ENCODE measurements around the gene MRTFA.
"Not testable (repeated sequence)": the region's sequence is repeated elsewhere in the genome, so short reads cannot be mapped to it uniquely, and the experiment has no call there.

MRTFA gene

DNA sequence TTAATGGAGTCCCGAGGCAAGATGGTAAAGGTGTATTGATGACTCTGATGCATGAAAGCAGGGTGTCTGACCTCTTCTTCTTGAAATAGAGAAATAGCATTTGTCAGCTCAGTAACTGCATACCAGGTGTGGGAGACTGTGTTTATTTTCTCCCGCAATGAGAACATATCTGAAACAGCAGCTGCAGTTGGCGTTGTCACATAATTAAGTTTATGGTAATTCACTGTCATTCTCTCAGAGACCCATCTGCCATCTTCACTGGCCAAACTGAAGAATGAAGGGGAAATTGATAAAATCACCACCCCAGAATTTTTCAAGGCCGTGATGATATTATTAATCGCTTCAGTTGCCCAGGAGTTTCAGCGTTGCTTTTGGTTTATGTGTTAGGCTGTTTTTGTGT, 22.6 kb upstream of the MRTFA start:
- no peak for DNase-seq

DNA sequence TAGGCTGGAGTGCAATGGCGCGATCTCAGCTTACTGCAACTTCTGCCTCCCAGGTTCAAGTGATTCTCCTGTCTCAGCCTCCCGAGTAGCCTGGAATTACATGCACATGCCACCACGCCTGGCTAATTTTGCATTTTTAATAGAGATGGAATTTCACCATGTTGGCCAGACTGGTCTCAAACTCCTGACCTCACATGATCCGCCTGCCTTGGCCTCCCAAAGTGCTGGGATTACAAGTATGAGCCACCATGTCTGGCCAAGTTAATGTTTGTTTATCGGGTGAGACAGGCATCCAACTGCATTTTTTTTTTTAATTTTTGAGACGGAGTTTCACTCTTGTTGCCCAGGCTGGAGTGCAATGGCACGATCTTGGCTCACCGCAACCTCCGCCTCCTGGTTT, 20.1 kb upstream of the MRTFA start:
- DNase-seq = not testable (repeated sequence)

DNA sequence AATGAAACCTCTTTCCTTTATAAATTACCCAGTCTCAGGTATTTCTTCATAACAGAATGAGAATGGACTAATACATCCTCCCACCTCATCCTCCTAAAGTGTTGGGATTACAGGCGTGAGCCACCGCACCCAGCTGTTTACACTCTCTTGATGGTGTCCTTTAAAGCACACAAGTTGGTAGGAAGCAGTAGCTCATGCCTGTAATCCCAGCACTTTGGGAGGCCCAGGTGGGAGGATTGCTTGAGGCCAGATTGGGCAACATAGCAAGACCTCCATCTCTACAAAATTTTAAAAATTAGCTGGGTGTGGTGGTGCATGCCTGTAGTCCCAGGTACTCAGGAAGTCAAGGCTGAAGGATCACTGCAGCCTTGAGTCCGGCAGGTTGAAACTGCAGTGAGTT, 19.4 kb upstream of the MRTFA start:
- DNase-seq = not testable (repeated sequence)

DNA sequence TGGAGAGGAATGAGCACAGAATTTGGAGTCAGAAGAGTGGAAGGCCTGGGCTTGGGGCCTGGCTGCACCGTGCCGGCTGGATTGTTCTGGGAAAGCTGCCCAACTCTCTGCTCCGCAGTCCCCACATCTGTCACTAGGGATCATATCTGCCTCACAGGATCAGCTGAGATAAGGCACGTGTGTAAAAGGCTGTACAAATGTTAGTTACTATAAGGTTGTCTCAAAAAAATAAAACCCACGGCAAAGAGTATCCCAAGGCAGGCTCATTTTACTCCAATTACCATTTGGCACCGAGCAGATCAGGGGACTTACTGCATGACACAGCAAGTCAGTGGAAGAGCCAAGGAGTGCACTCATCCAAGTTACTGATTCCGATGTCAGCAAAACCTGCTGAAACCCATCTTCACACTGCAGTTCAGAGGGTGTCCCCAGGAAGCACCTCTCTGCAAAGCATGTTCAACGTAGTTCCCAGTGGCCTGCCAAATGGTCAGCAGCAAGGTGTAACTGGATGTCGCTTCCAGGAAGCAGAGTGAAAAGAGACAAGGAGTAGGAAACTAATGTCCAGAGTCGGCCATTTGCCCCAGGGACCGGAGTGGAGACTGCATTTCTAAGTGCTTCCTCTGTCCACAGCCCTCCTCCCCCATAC, 18.1 kb upstream of the MRTFA start:
- no peak for DNase-seq

DNA sequence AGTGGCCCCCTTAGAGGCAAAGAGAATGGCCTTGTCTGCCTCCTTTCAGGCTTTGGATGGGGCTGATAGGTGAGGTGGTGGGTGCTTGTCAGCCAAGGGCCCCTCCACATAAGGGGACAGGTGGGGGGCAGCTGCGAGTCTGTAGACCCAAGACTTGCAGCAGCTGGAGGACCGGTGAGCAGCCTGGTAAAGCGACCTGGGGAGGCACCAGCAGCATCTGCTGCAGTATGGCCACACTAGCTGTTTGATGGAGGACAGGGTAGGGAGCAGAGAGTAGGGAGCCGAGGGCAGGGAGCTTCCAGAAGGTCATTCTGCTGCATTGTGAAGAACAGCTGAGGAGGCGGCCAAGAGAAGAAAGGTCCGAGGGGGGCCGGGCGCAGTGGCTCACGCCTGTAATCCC, 16.8 kb upstream of the MRTFA start:
- DNase-seq = no peak

DNA sequence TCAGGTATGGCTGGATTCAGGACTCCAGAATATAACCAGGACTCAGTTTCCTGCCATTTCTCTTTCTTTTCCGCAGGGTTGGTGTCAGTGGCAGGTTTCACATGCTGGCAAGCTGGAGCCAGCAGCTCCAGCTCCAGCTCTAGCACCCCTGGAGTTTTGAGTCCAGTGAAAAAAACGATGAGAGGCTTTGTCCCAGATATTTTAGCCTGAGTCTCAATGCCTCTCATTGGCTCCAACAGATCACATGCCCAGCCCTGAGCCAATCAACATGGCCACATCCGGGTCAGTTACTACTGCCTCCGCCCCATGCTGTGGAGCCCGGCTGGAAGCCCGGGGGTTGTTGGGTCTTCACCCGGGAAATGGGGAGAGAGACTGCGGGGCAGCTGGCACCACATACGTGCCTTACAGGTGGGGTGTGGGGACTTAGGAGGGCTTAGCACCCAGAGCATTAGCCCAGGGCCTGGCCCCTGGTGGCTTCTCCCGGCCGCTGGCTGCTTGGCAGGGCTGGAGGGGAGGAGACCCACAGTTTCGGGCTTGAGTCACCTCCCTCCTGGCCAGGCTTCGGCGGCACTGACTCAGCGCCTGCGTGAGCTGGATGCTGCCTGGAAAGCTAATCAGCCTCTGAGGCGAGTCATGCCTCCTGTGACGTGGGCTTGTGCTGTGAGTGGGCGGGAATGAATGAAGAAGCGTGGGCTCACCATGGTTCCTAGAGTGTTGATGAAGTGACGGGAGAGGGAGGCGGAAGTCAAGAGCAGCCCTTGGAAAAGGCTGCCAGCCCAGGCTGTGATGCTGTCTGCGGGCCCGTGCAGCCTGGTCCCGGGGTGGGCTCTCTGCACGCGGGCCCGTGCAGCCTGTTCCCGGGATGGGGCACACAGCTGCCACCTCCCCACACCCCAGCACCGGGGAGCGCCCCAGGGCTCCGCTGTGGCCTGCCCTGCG, 15.3 kb upstream of the MRTFA start:
- DNase-seq = peak; percentile 46 to 85 (median 62)

DNA sequence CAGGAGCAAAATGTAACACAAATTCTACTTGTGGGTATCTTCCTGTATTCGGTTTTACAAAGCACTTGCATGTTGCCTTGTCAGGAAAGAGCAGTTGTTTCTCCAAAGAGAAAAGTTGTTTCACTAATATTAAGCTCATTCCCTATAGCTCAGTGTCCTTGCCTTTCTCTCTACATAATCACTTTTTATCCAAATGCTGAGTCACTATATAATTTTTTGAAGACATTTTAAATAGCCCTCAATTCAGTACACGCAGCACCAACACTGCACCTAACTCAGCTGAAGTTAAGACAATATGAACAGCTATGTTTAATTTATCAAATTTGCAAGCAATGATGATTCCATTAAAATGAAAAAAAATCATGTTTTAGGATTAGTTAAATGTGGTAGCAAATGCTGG, 14.5 kb upstream of the MRTFA start:
- DNase-seq = no peak

DNA sequence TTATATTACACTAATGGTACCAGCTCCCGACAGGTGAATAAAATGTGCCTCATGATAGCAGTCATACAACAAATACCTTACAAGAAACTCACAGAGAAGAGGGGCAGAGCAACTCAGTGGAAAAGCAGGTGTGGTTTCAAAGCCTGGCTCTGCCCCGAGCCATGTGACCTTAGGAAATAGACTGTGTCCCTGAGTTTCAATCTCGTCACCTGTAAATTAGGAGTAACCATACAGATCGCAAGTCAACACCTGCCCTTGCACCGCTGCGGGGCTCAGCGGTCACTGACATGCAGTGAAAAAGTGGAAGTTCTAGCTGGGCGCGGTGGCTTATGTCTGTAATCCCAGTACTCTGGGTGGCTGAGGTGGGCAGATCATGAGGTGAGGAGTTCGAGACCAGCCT, 11.9 kb upstream of the MRTFA start:
- DNase-seq = no peak

DNA sequence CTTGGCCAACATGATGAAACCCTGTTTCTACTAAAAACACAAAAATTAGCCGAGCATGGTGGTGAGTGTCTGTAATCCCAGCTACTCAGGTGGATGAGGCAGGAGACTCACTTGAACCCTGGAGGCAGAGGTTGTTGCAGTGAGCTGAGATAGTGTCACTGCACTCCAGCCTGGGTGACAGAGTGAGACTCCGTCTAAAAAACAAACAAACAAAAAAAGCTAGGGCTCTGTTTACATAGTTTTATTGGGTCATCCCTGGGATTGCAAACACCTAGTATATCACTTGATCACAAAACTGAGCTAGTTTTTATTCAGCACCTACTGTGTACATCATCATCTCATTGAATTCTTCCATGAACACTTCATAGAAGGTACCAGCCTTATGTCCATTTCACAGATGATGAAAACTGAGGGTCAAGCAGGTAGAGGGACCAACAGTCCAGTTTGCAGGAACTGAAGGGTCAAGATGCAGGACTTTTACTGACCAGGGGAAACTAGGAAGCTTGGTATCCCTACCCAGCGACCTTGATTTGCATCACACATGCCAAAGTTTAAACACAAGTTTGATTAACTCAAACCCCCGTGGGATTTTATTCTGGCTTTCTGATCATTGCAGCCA, 9.2 kb upstream of the MRTFA start:
- DNase-seq = no peak

DNA sequence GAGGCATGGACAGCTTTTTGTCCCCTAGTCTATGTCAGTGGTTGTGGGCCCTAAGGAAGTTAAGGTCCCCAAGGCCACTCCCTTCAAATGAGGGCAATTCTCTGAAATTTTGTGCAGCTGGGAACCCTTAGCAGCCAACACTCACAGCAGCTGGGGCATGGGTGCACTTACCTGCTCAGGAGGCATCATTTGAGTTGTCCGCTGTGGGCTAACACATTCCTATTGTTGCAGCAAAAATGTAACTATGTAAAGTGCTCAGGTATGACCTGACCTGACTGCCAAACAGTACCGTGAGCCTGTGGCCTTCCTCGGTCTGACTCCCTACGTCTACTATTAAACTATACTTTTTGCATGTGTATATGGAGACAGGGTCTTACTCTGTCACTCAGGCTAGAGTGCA, 5.8 kb upstream of the MRTFA start:
- DNase-seq = no peak

DNA sequence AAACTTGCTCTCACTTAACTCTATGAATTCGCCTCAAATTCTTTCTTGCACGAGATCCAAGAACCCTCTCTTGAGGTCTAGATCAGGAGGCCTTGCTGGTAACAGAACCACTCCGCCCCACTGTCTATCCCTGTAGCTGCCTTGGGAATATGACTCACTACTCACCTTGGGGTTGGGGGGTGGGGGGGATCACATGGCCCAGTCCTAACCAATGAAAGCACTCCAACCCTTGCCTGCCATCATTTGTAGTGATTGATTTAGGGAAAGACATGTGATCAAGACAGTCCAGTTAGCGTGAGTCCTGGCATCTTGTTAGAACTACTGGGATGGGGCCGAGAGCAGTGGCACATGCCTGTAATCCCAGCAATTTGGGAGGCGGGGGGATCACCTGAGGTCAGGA, 4.8 kb upstream of the MRTFA start:
- no peak for DNase-seq

DNA sequence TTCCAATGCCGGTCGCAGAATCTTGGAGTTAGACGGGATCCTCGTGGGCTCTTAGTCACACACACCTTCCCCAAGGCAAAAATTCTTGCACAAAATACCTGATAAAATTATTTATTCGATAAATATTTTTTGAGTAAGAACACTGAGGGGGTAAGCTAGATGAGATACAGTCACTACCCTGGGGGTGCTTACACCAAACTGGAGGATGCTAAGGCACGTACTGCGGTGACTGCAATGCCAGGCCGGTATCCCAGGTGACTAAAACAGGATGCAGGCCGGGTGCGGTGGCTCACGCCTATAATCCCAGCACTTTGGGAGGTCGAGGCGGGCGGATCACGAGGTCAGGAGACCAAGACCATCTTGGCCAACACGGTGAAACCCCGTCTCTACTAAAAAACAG, 1.7 kb upstream of the MRTFA start:
- no peak for DNase-seq

DNA sequence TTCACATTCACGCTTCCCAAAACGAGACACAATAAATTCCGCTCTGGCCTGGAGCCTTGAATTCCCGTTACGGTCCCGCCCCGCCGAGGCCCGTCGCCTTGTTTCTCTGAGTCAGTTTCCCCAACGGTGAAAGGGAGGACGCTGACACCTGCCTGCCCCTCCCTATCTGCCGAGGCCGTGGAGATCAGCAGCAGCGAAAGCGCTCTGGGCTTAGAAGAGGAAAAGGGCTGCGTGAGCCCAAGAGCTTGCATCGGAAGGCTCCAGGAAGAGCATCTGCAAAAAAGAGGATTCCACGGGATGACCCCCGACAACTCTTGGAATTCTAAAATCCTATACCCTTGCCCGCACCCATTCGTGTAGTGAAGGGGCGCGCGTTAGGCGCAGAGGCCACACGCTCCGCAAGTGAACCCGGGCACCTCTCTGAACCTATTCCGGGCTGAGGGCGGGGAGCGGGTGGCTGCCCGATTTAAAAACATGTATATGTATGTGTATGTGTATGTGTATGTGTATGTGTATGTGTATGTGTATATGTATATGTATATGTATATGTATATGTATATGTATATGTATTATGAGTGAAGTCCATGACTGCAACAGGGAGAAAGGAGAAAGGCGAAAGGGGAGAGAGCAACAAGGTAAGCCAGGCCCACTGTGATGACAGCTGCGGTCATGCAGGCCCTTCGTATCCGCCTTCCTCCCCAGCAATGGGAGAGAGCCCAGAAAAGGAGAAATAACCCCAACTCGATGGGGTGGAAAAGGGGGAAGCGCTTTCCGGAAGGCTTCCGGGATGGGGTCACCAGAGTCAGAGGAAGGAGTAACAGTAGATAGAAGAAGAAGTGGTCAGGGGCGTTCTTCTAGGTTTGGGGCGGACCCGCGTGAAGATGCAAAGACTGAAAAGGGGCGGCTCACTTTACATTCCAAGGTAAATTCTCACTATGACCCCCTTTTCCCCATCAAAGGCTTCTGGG, 948 bp upstream of the MRTFA start:
- peak in 3 of 5 donors; percentile 22 to 62 (median 27) for DNase-seq

DNA sequence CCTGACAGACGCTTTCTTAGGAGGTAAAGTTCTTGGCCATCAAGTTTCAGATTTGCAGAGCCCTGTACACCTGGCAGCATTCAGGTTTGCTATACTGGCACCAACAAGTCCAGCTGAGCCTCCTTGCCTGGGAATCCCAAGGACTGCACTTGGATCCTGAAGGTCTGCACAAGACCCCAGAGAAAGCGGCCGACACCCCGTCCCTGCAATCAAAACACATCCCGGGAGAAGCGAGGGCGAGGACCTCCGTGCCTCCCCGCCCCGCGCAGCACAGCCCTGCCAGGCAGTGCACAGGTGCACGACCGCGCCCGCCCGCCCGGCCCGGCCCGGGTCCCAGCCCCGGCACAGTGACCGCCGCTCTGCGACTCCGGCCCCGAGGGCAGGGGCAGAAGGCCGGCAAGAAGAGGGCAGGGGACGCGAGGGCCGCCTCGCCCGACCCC, 559 bp downstream of the MRTFA start:
- peak in 1 of 5 donors; percentile 24 for DNase-seq

DNA sequence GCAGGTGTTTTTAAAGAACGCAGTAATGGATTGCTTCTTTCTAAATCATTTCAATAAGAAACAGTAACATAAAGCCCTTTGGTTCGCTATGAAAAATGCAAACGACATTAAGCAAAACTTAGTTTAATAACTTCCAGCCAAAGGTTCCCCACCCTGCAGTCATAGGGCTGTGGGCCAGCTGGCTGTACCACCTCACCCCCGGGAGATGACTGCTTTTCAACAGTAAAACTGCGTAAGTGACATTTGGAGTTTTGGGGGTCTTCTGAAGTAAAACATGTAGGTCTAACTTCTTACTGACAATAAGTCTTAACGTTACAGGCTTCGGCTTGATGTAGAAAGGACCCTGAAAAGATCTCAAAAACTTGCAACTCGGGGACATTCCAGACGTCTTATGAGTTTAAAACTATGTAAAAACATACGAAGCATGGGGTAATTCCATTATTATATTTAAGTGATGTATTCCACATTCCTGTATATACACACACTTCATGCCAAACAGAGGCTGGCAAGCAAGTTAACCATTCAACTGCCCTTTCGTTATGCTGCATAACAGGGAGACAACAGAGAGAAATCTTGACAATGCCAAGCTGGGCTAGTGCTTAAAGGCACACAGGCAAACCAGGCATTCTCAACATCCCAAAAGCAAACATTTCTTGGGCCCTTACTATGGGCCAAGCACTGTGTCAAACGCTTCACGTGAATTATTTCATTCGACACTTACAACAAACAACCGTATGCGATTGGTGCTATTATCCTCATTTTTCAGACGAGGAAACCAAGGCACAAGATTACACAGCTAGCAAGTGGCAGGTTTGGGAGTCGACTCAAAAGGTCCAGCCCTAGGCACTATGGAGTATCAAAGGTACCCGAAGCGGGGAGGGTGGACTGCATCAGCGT, 1.2 kb downstream of the MRTFA start:
- no peak for DNase-seq

DNA sequence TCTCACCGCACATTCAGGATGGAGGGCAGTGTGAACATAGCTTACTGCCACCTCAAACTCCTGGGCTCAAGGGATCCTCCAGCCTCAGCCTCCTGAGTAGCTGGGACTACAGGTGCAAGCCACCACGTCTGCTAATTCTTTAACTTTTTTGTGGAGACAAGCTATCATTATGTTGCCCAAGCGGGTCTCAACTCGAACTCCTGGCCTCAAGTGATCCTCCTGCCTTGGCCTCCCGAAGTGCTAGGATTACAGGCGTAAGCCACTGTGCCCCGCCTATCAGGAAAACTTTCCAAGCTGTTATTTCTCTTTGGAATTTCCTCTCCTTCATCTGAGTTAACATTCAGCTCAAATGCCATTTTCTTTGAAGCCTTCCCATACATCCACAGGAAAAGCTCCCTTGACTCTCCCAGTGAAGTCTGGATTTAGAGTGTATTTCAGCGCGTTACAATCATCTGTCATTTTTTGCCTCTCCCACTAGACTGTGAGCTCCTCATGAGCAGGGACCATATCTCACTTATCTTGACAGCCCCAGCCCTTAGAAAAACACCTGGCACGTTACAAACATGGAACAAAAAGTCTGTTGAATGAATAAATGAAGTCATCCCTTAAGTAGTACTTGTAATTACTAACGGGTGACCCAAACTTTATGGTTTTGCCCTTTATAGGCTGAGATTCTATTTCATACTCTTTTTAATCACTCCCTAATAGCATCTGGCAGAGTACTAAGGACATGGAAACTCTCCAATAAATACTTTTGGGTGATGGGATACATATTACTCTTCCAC, 2.2 kb downstream of the MRTFA start:
- DNase-seq = no peak

DNA sequence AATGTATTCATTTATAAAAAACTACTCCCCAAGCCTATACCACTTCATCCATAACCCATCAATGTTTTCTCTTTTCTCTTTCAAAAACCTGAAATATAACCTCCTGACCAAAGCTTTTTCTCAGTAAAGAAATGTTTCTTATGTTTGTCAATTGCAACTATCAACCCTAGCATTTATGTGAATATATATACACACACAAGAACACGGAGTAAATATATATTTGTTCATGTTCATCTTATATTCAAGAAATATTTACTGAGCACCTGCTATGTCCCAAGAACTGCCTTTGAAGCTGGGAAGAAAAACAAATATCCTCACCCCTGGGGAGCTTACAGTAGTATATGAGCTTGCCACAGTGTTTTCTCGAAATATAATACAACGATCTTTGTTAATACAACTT, 3.5 kb downstream of the MRTFA start:
- DNase-seq = no peak

DNA sequence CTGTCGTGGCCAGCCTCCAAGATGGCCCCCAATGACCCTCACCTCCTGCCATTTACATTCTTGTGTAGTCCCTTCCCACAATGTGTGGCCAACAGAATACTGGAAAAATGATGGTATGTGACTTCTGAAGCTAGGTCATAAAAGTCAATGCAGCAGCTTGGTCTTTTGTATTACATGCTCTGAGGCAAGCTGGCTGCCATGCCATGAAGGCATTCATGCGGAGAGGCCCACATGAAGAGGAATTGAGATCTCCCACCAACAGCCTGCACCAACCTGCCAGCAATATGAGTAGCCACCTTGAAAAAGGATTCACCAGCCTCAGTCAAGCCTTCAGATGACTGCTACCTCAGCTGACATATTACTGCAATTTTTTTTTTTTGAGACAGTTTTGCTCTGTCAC, 4.6 kb downstream of the MRTFA start:
- DNase-seq = no peak

DNA sequence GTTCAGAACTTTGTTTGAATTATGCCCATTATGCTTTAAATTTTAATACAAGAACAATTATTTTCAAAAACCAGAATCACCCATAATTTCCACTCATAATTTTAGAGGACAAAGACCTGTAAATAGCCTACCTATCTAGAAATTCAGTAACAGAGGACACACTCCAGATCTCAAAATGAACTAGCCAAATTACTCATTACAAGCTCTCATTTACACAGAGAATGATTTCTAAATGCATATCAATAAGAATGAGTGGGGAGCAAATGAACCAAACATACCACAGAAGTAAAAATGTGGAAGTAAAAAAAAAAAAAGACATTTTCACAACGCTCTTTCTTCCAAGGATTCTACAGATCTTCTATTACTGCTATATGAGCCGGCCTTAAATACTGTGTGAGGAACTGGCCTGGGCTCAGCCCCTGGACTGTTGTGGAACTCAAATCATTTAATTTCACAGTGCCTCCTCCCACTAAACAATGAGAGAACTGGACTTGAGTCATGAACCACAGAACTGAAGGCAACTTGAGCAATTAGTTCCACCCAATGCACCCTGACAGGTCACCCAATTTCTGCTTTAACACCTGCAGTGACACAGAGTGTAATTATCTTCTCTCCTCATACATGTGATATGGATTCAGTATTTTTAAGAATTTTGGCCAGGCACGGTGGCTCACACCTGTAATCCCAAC, 8.0 kb downstream of the MRTFA start:
- DNase-seq = no peak

DNA sequence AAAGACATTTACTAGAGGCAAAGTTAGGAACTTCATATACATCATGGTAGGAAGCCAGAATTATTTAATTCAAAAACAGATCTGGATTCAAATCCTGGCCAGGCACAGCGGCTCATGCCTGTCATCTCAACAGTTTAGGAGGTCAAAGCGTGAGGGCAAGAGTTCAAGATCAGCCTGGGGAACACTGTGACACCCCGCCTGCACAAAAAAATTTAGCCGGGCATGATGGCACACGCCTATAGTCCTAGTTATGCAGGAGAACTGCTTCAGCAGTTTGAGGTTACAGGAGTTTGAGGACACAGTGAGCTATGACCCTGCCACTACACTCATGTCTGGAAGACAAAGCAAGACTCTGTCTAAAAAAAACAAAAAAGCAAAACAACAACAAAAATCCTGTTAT, 8.9 kb downstream of the MRTFA start:
- DNase-seq = no peak
